CD8-positive, alpha-beta memory T cell (primary cell): ENCODE results near the gene ACER2. TPM values are rescaled to one million over a fixed set of nuclear protein-coding genes. Genes with fewer than 3 reads are reported as not detected.

Source experiments
- polyA plus RNA-seq: library from polyadenylated mRNA; unstranded; fragments of 300-500 nt; fragmentation: Illumina TruSeq; gene quantifications from one replicate; pipeline ENCODE4 v1.2.3, GENCODE V29; 2021
- total RNA-seq, 2 experiments: library from RNA; stranded (reverse); gene quantifications; one replicate each; pipeline ENCODE4 v1.2.3, GENCODE V29; 2021

Gene ACER2
- total and polyA plus RNA-seq, 3 experiments from 2014 or later = 0.38 to 3.0 (median 2.7) TPM

Other genes starting within 250 kb of the ACER2 start
- gene DENND4C, start 178.3 kb upstream of the ACER2 start, total RNA-seq = 10 to 100 TPM; 19.8 to 20.0 TPM
- 46.6 TPM for gene DENND4C, start 178.3 kb upstream of the ACER2 start, polyA plus RNA-seq
- gene RPS6, start 28.8 kb upstream of the ACER2 start, total RNA-seq = 1,000 to 10,000 TPM; 3,093 to 3,096 TPM
- gene RPS6, start 28.8 kb upstream of the ACER2 start, polyA plus RNA-seq = 2,743 TPM